SU-DHL-6 (cell line): ENCODE data around the gene GRAMD1B.

Source experiments
- H2AFZ ChIP-seq: fragments of 200-600 bp; sonication (generic); 2 replicates; pipeline ENCODE4 v1.6.1; 2014; ENCODE audit warnings: low read depth, mild to moderate bottlenecking, moderate library complexity, mixed read lengths, antibody characterized with exemption, low read length; ENCODE audit not compliant: severe bottlenecking
- H3F3A ChIP-seq: fragments of 200-600 bp; shearing (Covaris generic); 2 replicates; pipeline ENCODE4 v1.6.0; 2016; ENCODE audit warnings: antibody characterized with exemption, mild to moderate bottlenecking; ENCODE audit not compliant: insufficient read depth
- H3K27ac ChIP-seq: fragments of 200-600 bp; sonication (generic); 2 replicates; pipeline ENCODE4 v1.5.1; 2016; ENCODE audit warnings: low read depth, mild to moderate bottlenecking, low read length, moderate library complexity, mixed read lengths
- H3K27me3 ChIP-seq: fragments of 200-600 bp; sonication (generic), shearing (Covaris generic); 2 replicates; pipeline ENCODE4 v1.6.0; 2014; ENCODE audit warnings: mild to moderate bottlenecking, low read length
- H3K36me3 ChIP-seq: fragments of 200-600 bp; sonication (generic); 2 replicates; pipeline ENCODE4 v1.6.1; 2014; ENCODE audit warnings: mild to moderate bottlenecking, low read length, mixed read lengths
- H3K4me2 ChIP-seq: fragments of 300-600, 200-600 bp; shearing (Covaris generic), sonication (generic); 2 replicates; pipeline ENCODE4 v1.6.0; 2014; ENCODE audit warnings: low read length, low read depth, mild to moderate bottlenecking; ENCODE audit not compliant: poor library complexity, severe bottlenecking
- H3K4me3 ChIP-seq: fragments of 200-600 bp; sonication (generic); 2 replicates; pipeline ENCODE4 v1.5.1; 2014; ENCODE audit warnings: antibody characterized with exemption, low read length, mild to moderate bottlenecking, mixed read lengths; ENCODE audit not compliant: insufficient read depth, poor library complexity, severe bottlenecking
- H3K79me2 ChIP-seq: fragments of 200-600 bp; sonication (generic); 2 replicates; pipeline ENCODE4 v1.6.1; 2014; ENCODE audit warnings: mild to moderate bottlenecking, low read length, moderate library complexity; ENCODE audit not compliant: insufficient read depth
- H3K9ac ChIP-seq: fragments of 200-600 bp; sonication (generic); 2 replicates; pipeline ENCODE4 v1.7.0; 2014; ENCODE audit warnings: mild to moderate bottlenecking, low read length
- H3K9me2 ChIP-seq: fragments of 200-600 bp; sonication (generic); replicated peaks from 2 replicates; pipeline ENCODE4 v1.6.1; 2014; ENCODE audit warnings: low read length; ENCODE audit not compliant: insufficient read depth
- H3K9me3 ChIP-seq: fragments of 200-600 bp; sonication (generic); 2 replicates; pipeline ENCODE4 v1.6.1; 2014; ENCODE audit warnings: low read length, mixed read lengths; ENCODE audit not compliant: insufficient read depth
- H4K20me1 ChIP-seq: fragments of 200-600 bp; sonication (generic); 2 replicates; pipeline ENCODE4 v1.6.1; 2014; ENCODE audit warnings: low read depth, mild to moderate bottlenecking, antibody characterized with exemption, low read length, moderate library complexity, mixed read lengths
- CTCF ChIP-seq: fragments of 200-600 bp; sonication (generic); IDR thresholded peaks from one replicate; pipeline ENCODE4 v1.5.1; 2017; ENCODE audit warnings: antibody characterized with exemption, mild to moderate bottlenecking, low read length, moderate library complexity; ENCODE audit not compliant: insufficient read depth, poor library complexity, severe bottlenecking
- EZH2phosphoT487 ChIP-seq: fragments of 200-600 bp; sonication (generic), shearing (Covaris generic); conservative IDR thresholded peaks from 2 replicates; pipeline ENCODE4 v1.6.1; 2018; ENCODE audit warnings: mild to moderate bottlenecking, antibody characterized with exemption, low read length, moderate library complexity, mixed read lengths

The GRAMD1B gene

GRCh38 chr11:123535401-123535800 lies 105.3 kb downstream of the GRAMD1B start:
- TF ChIP-seq CTCF (no peak), EZH2phosphoT487 (no peak)
- H3K4me2 ChIP-seq = no peak overlapping the region
- no peaks in the 10 kb centered on the region for H3K36me3 ChIP-seq
- no peak overlapping the region for H3K27ac ChIP-seq
- H3K27me3 ChIP-seq = no peaks in the 10 kb centered on the region
- no peak overlapping the region for H3K9ac ChIP-seq
- no peak overlapping the region for H2AFZ ChIP-seq
- no peaks in the 10 kb centered on the region for H3K9me2 ChIP-seq
- no peaks in the 10 kb centered on the region for H3K9me3 ChIP-seq
- H3F3A ChIP-seq = no peaks in the 10 kb centered on the region
- 0 out of 2 replicates have a peak, but pooled peaks cover 2% of the 10 kb centered on the region for H3K79me2 ChIP-seq
- H3K4me3 ChIP-seq = no peak overlapping the region
- no peaks in the 10 kb centered on the region for H4K20me1 ChIP-seq

- Histone ChIP-seq H3K36me3 (no peaks in the 10 kb centered on the region), H3K9me2 (no peaks in the 10 kb centered on the region), H3K4me2 (no peak overlapping the region), H3K79me2 (0 out of 2 replicates have a peak, but pooled peaks cover 3% of the 10 kb centered on the region), H3K9ac (no peak overlapping the region), H3K9me3 (no peaks in the 10 kb centered on the region), H4K20me1 (no peaks in the 10 kb centered on the region), H2AFZ (no peak overlapping the region), H3K4me3 (no peak overlapping the region), H3F3A (no peaks in the 10 kb centered on the region), H3K27ac (no peak overlapping the region), H3K27me3 (no peaks in the 10 kb centered on the region)
- no peak for TF ChIP-seq EZH2phosphoT487
- TF ChIP-seq CTCF = no peak
Observed at GRCh38 chr11:123536690-123537437, 106.8 kb downstream of the GRAMD1B start.

- H3K4me2 ChIP-seq = no peak overlapping the region
- H3K4me3 ChIP-seq = no peak overlapping the region
Observed at GRCh38 chr11:123537726-123538125, 107.7 kb downstream of the GRAMD1B start.

GRCh38 chr11:123543797-123544196 lies 113.7 kb downstream of the GRAMD1B start:
- H3K27ac ChIP-seq = no peak overlapping the region
- no peaks in the 10 kb centered on the region for H4K20me1 ChIP-seq
- no peaks in the 10 kb centered on the region for H3F3A ChIP-seq
- no peaks in the 10 kb centered on the region for H3K9me3 ChIP-seq
- no peak for TF ChIP-seq CTCF
- no peak for TF ChIP-seq EZH2phosphoT487
- H3K36me3 ChIP-seq = no peaks in the 10 kb centered on the region
- H3K9ac ChIP-seq = no peak overlapping the region
- H3K4me3 ChIP-seq = no peak overlapping the region
- H3K4me2 ChIP-seq = no peak overlapping the region
- H2AFZ ChIP-seq = no peak overlapping the region
- no peaks in the 10 kb centered on the region for H3K9me2 ChIP-seq
- 0 out of 2 replicates have a peak, but pooled peaks cover 3% of the 10 kb centered on the region for H3K79me2 ChIP-seq
- H3K27me3 ChIP-seq = no peaks in the 10 kb centered on the region

More at GRCh38 chr11:123537726-123538125, 107.7 kb downstream of the GRAMD1B start:
- Histone ChIP-seq H3K36me3 (no peaks in the 10 kb centered on the region), H4K20me1 (no peaks in the 10 kb centered on the region), H3K79me2 (0 out of 2 replicates have a peak, but pooled peaks cover 3% of the 10 kb centered on the region), H3K27ac (no peak overlapping the region), H3K9me2 (no peaks in the 10 kb centered on the region), H3K9ac (no peak overlapping the region), H3K9me3 (no peaks in the 10 kb centered on the region), H3F3A (no peaks in the 10 kb centered on the region), H2AFZ (no peak overlapping the region), H3K27me3 (no peaks in the 10 kb centered on the region)
- TF ChIP-seq EZH2phosphoT487 = no peak
